ENCODE results near the gene PRAF2. TPM values are rescaled to one million over a fixed set of nuclear protein-coding genes. Genes with fewer than 3 reads are reported as not detected.

Gene PRAF2
- total RNA-seq, 1 donor = 17.8 TPM

DNA sequence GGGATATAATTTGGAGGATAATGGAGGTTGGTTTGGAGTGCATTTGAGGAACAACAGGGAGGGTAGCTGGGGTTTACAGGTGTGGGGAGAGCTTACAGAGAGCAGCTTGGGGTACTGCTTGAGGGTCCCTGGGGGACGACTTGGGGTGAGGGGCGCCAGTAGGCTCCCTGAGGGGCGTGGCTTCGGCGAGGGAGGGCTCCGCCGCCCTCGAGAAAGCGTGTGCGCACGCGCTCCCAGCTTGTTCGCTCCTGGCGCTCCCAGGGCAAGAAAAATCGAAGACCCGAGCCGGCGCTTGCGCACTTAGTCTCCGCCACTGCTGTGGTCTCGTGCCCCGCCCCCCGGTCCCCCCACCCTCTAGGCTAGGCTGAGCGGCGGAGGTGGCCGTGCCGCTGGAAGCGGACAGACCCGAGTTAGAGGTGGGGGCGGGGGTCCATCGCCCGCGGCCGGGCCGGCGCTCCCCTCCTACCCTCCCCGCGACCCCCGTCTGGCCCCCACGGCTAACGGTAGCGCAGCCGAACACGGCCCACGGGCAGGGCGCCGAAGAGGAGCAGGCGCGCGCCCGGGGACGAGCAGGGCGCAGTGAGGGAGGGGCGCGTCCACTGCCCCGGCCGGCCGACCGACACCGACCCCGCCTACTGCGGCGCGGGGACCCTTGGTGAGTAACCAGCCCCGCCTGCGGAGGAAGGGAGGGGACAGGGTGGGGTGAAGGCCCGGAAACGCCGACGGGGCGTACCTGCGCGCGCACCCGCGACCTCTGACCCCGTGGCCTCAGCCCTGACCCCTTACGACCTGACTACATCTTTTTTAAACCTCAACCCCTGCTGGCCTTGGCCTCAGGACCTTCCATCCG lies 20.4 kb downstream of the PRAF2 start:
- peak overlapping the region; percentile 58 for H3K4me3 ChIP-seq (ENCODE audit: low read depth, low read length)
- DNase-seq (ENCODE audit: low read depth) = peak; percentile 35
- TF ChIP-seq CTCF (IDR thresholded peaks at IDR 0.05; ENCODE audit: insufficient read depth, low read length) = no peak

- no peak for DNase-seq (ENCODE audit: low read depth)
- H3K4me3 ChIP-seq (ENCODE audit: low read depth, low read length) = peak overlapping the region; percentile 13
- no peak for TF ChIP-seq CTCF (IDR thresholded peaks at IDR 0.05; ENCODE audit: insufficient read depth, low read length)
These were observed 29.9 kb downstream of the PRAF2 start for GRCh38 chrX:49043987-49044281.

DNA sequence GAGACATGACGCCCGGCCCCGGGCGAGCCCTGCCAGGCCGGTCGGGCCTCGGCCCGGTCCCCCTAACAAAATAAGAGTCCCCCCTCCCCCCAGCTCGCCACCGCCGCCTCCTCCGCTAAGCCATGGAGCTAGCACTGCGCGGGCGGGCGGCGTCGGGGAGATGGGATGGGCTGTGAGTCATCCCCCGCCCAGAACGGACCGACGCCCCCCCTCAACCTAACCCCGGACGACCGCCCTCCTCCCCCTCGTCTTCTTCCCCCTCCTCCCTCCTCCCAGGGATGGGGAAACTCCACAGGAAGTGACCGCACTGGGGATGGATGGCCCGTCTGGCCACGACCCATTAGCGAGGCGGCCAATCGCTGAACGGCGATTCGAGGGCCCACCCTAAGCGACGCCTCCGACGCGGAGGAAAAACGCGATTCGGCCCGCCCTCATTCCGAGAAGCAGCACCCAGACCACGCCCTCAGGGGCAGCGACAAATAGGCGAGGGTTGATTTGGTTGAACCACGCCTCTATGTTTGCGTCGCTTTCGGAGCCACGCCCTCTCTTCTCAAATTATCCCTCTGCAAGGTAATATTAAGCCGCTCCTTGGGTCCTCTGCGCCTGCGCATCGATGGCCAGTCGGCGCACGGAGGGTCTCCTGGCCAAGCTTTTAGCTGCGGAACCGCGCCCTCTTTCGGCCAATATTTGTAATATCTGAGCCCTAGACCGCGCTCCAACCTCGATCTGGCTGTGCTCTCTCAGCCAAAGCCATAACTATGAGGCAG lies 30.4 kb downstream of the PRAF2 start, which contains the start of gene TFE3:
Gene TFE3, minus strand, starts transcription at position 138 of the 767 bp plus-strand sequence. Its CDS starts 131 bp downstream, at position 7.
- TF ChIP-seq CTCF (IDR thresholded peaks at IDR 0.05; ENCODE audit: insufficient read depth, low read length) = peak; percentile 53
- peak; percentile 99 for DNase-seq (ENCODE audit: low read depth)
- peak within 1 kb of the TSS; percentile 69 for H3K4me3 ChIP-seq (ENCODE audit: low read depth, low read length)

DNA sequence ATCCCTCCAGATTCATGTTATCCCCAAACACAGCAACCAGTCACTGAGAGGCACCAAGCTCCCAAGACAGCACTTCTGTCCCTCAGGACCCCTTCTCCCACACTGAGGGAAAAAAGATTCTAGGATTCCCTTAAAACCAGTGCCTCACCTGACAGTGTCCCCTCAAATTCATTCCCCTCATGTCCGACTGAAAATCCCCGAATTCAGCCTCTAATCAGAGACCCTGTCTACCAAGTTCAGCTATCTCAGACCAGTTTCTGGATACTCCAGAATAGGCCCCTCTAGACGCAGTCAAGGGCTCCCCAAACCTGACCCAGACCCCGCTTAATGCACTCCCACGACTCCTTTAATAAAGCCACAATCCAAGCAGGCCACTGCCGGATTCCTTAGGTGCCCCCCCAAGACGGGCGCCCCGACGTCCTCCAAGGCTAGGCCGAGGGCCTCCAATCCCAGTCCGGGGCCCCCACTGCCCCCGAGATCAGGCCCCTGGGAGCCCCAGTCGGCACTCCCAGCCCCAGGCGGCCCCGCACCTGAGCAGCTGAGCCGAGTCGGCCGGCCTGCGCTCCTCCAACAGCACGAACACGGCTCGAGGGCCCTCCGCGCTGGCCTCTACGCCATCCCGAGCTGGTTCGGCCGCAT lies 31.1 kb downstream of the PRAF2 start:
- DNase-seq (ENCODE audit: low read depth) = no peak
- H3K4me3 ChIP-seq (ENCODE audit: low read depth, low read length) = peak overlapping the region; percentile 69
- no peak for TF ChIP-seq CTCF (IDR thresholded peaks at IDR 0.05; ENCODE audit: insufficient read depth, low read length)

- H3K4me3 ChIP-seq (ENCODE audit: low read depth, low read length) = peak overlapping the region; percentile 69
- TF ChIP-seq CTCF (IDR thresholded peaks at IDR 0.05; ENCODE audit: insufficient read depth, low read length) = no peak
- DNase-seq (ENCODE audit: low read depth) = peak; percentile 59
These were observed 31.8 kb downstream of the PRAF2 start for GRCh38 chrX:49041744-49042580.

- DNase-seq (ENCODE audit: low read depth) = peak; percentile 35
- TF ChIP-seq CTCF (IDR thresholded peaks at IDR 0.05; ENCODE audit: insufficient read depth, low read length) = no peak
- peak overlapping the region; percentile 69 for H3K4me3 ChIP-seq (ENCODE audit: low read depth, low read length)
These were observed 33.3 kb downstream of the PRAF2 start for GRCh38 chrX:49040376-49040955.
